ENCODE results near the gene MAPK1IP1L. TPM values are rescaled to one million over a fixed set of nuclear protein-coding genes. Genes with fewer than 3 reads are reported as not detected.

The MAPK1IP1L gene
- total RNA-seq, 1 donor from 2014 or later = 72.6 TPM

GRCh38 chr14:55026793-55027561 lies 24.5 kb upstream of the MAPK1IP1L start, which contains the start of the genes SOCS4 and WDHD1:
Gene SOCS4 (plus strand): TSS chr14:55027236. CDS start chr14:55043042, 15,806 bp downstream.
Gene WDHD1 (minus strand): TSS chr14:55027099. CDS start chr14:55026787, 312 bp downstream.
- no peaks in the 10 kb centered on the region for H3K36me3 ChIP-seq
- Mint-ChIP-seq H3K4me3 (peak within 1 kb of the TSS; percentile 89), H3K4me1 (peaks cover 38% of the 10 kb centered on the region), H3K27me3 (ENCODE audit: insufficient read depth, low read depth) (peaks cover 4% of the 10 kb centered on the region), H3K9me3 (no peaks in the 10 kb centered on the region), H3K27ac (peak within 1 kb of the TSS; percentile 99), H3K36me3 (peaks cover 5% of the 10 kb centered on the region)
- no peaks in the 10 kb centered on the region for H3K27me3 ChIP-seq
- peaks cover 34% of the 10 kb centered on the region for H4K20me1 ChIP-seq (ENCODE audit: low read depth)
- peak within 1 kb of the TSS; percentile 92 for H3K4me3 ChIP-seq
- peaks cover 29% of the 10 kb centered on the region for H3F3A ChIP-seq (ENCODE audit: low read depth)
- TF ChIP-seq EZH2 (IDR thresholded peaks at IDR 0.05) (no peak), CTCF (IDR thresholded peaks at IDR 0.05) (peak; percentile 24)
- peak within 1 kb of the TSS; percentile 80 for H3K9ac ChIP-seq
- peaks cover 33% of the 10 kb centered on the region for H3K4me1 ChIP-seq
- no peaks in the 10 kb centered on the region for H3K9me3 ChIP-seq (ENCODE audit: low read depth)
- peak within 1 kb of the TSS; percentile 75 for H2AFZ ChIP-seq (replicated peaks)
- peak within 1 kb of the TSS; percentile 95 for H3K4me2 ChIP-seq
- peaks cover 93% of the 10 kb centered on the region for H3K79me2 ChIP-seq (ENCODE audit: low read depth)
- H3K27ac ChIP-seq = peak within 1 kb of the TSS; percentile 88
- peak; percentile 95 for DNase-seq (ENCODE audit: low spot score)

GRCh38 chr14:55028066-55028465 lies 23.4 kb upstream of the MAPK1IP1L start:
- DNase-seq (ENCODE audit: low spot score) = no peak
- peaks cover 33% of the 10 kb centered on the region for H3K4me1 ChIP-seq
- peaks cover 93% of the 10 kb centered on the region for H3K79me2 ChIP-seq (ENCODE audit: low read depth)
- H2AFZ ChIP-seq (replicated peaks) = no peak overlapping the region
- Mint-ChIP-seq H3K27ac (peak overlapping the region; percentile 89), H3K36me3 (peaks cover 6% of the 10 kb centered on the region), H3K4me1 (peaks cover 38% of the 10 kb centered on the region), H3K27me3 (ENCODE audit: insufficient read depth, low read depth) (peaks cover 2% of the 10 kb centered on the region), H3K4me3 (peak overlapping the region; percentile 89), H3K9me3 (no peaks in the 10 kb centered on the region)
- peaks cover 34% of the 10 kb centered on the region for H4K20me1 ChIP-seq (ENCODE audit: low read depth)
- H3K27ac ChIP-seq = peak overlapping the region; percentile 88
- peaks cover 29% of the 10 kb centered on the region for H3F3A ChIP-seq (ENCODE audit: low read depth)
- H3K36me3 ChIP-seq = no peaks in the 10 kb centered on the region
- no peaks in the 10 kb centered on the region for H3K9me3 ChIP-seq (ENCODE audit: low read depth)
- TF ChIP-seq CTCF (IDR thresholded peaks at IDR 0.05) (no peak), EZH2 (IDR thresholded peaks at IDR 0.05) (no peak), EZH2phosphoT487 (IDR thresholded peaks at IDR 0.05) (no peak)
- peak overlapping the region; percentile 80 for H3K9ac ChIP-seq
- peak overlapping the region; percentile 95 for H3K4me2 ChIP-seq
- H3K27me3 ChIP-seq = no peaks in the 10 kb centered on the region
- H3K4me3 ChIP-seq = peak overlapping the region; percentile 92

- peaks cover 93% of the 10 kb centered on the region for H3K79me2 ChIP-seq (ENCODE audit: low read depth)
- peaks cover 2% of the 10 kb centered on the region for H3K27me3 Mint-ChIP-seq (ENCODE audit: insufficient read depth, low read depth)
- H3K9ac ChIP-seq = peak overlapping the region; percentile 80
- peaks cover 3% of the 10 kb centered on the region for H3K36me3 ChIP-seq
- H3K27ac ChIP-seq = no peak overlapping the region
- DNase-seq (ENCODE audit: low spot score) = no peak
- peak overlapping the region; percentile 89 for H3K27ac Mint-ChIP-seq
- H3K4me3 ChIP-seq = peak overlapping the region; percentile 92
- peak overlapping the region; percentile 89 for H3K4me3 Mint-ChIP-seq
- peaks cover 30% of the 10 kb centered on the region for H4K20me1 ChIP-seq (ENCODE audit: low read depth)
- H2AFZ ChIP-seq (replicated peaks) = no peak overlapping the region
- TF ChIP-seq CTCF (IDR thresholded peaks at IDR 0.05) (no peak), EZH2phosphoT487 (IDR thresholded peaks at IDR 0.05) (no peak), EZH2 (IDR thresholded peaks at IDR 0.05) (no peak)
- H3K27me3 ChIP-seq = no peaks in the 10 kb centered on the region
- H3K4me1 Mint-ChIP-seq = peaks cover 38% of the 10 kb centered on the region
- no peaks in the 10 kb centered on the region for H3K9me3 ChIP-seq (ENCODE audit: low read depth)
- H3K36me3 Mint-ChIP-seq = peaks cover 3% of the 10 kb centered on the region
- H3K4me2 ChIP-seq = peak overlapping the region; percentile 95
- peaks cover 33% of the 10 kb centered on the region for H3K4me1 ChIP-seq
- H3K9me3 Mint-ChIP-seq = no peaks in the 10 kb centered on the region
- peaks cover 29% of the 10 kb centered on the region for H3F3A ChIP-seq (ENCODE audit: low read depth)
Measured at GRCh38 chr14:55028476-55028875, 23.0 kb upstream of the MAPK1IP1L start.
